H9 (cell line): ENCODE measurements around the gene LPGAT1. TPM values are rescaled to one million over a fixed set of nuclear protein-coding genes. Genes with fewer than 3 reads are reported as not detected.

Experiments
- DNase-seq: peaks from one replicate; pipeline ENCODE4 v3.0.0-alpha.2; 2017
- H2AFZ ChIP-seq: one replicate; pipeline ENCODE4 v1.6.1; 2013; ENCODE audit warnings: mild to moderate bottlenecking, low read length, control low read depth, moderate library complexity
- H2AK5ac ChIP-seq: 2 replicates; pipeline ENCODE4 v1.6.1; 2013; ENCODE audit warnings: low read length, control low read depth, mixed read lengths; ENCODE audit not compliant: insufficient read length
- H2BK120ac ChIP-seq: one replicate; pipeline ENCODE4 v1.6.1; 2013; ENCODE audit warnings: low read depth, mild to moderate bottlenecking, low read length, control low read depth, inconsistent platforms; ENCODE audit not compliant: poor library complexity, severe bottlenecking
- H2BK12ac ChIP-seq: 2 replicates; pipeline ENCODE4 v1.6.1; 2013; ENCODE audit warnings: low read length, control low read depth, mixed read lengths, low read depth; ENCODE audit not compliant: insufficient read length
- H2BK15ac ChIP-seq: 2 replicates; pipeline ENCODE4 v1.6.1; 2013; ENCODE audit warnings: low read depth, low read length, control low read depth
- H2BK20ac ChIP-seq: one replicate; pipeline ENCODE4 v1.6.1; 2013; ENCODE audit warnings: low read depth, mild to moderate bottlenecking, low read length, control low read depth, inconsistent platforms; ENCODE audit not compliant: poor library complexity, severe bottlenecking
- H2BK5ac ChIP-seq: 2 replicates; pipeline ENCODE4 v1.6.1; 2013; ENCODE audit warnings: low read length, control low read depth, mixed read lengths; ENCODE audit not compliant: insufficient read length
- H3K14ac ChIP-seq: 2 replicates; pipeline ENCODE4 v1.6.1; 2013; ENCODE audit warnings: low read length, control low read depth; ENCODE audit not compliant: insufficient read depth
- H3K18ac ChIP-seq: 2 replicates; pipeline ENCODE4 v1.6.1; 2013; ENCODE audit warnings: low read depth, mild to moderate bottlenecking, mixed read lengths, low read length, control low read depth; ENCODE audit not compliant: insufficient read length
- H3K23ac ChIP-seq: 2 replicates; pipeline ENCODE4 v1.6.1; 2013; ENCODE audit warnings: low read length, control low read depth, mixed read lengths, low read depth; ENCODE audit not compliant: insufficient read length
- H3K23me2 ChIP-seq: 2 replicates; pipeline ENCODE4 v1.6.1; 2013; ENCODE audit warnings: low read depth, mild to moderate bottlenecking, mixed read lengths, low read length, control low read depth; ENCODE audit not compliant: insufficient read length, poor library complexity, severe bottlenecking
- H3K27ac ChIP-seq: 2 replicates; pipeline ENCODE4 v1.5.1; 2013; ENCODE audit warnings: low read length, control low read depth, mixed read lengths, low read depth; ENCODE audit not compliant: insufficient read length
- H3K27me3 ChIP-seq: 2 replicates; pipeline ENCODE4 v1.6.1; 2013; ENCODE audit warnings: low read length, control low read depth, inconsistent platforms; ENCODE audit not compliant: insufficient read depth
- H3K4ac ChIP-seq: 2 replicates; pipeline ENCODE4 v1.6.1; 2013; ENCODE audit warnings: low read depth, mild to moderate bottlenecking, control low read depth, inconsistent platforms, low read length, moderate library complexity
- H3K4me1 ChIP-seq: 2 replicates; pipeline ENCODE4 v1.6.1; 2013; ENCODE audit warnings: low read length, control low read depth, inconsistent platforms; ENCODE audit not compliant: insufficient read depth
- H3K4me2 ChIP-seq: 2 replicates; pipeline ENCODE4 v1.6.1; 2013; ENCODE audit warnings: low read length, control low read depth, mixed read lengths; ENCODE audit not compliant: insufficient read length, insufficient read depth
- H3K56ac ChIP-seq: 2 replicates; pipeline ENCODE4 v1.6.1; 2013; ENCODE audit warnings: low read depth, mild to moderate bottlenecking, mixed read lengths, low read length, control low read depth; ENCODE audit not compliant: insufficient read length
- H3K79me1 ChIP-seq: 2 replicates; pipeline ENCODE4 v1.6.1; 2013; ENCODE audit warnings: low read depth, mild to moderate bottlenecking, moderate library complexity, low read length, control low read depth, inconsistent platforms; ENCODE audit not compliant: insufficient read depth, poor library complexity, severe bottlenecking
- H3K79me2 ChIP-seq: 2 replicates; pipeline ENCODE4 v1.6.1; 2013; ENCODE audit warnings: low read length, control low read depth, inconsistent platforms; ENCODE audit not compliant: insufficient read depth
- H3K9ac ChIP-seq: 2 replicates; pipeline ENCODE4 v1.6.1; 2013; ENCODE audit warnings: low read length, control low read depth, mixed read lengths; ENCODE audit not compliant: insufficient read length; ENCODE audit errors: extremely low read depth
- H3K9me3 ChIP-seq: one replicate; pipeline ENCODE4 v1.6.1; 2013; ENCODE audit warnings: low read depth, low read length, inconsistent platforms; ENCODE audit not compliant: control insufficient read depth
- H3T11ph ChIP-seq: one replicate; pipeline ENCODE4 v1.6.1; 2013; ENCODE audit warnings: mild to moderate bottlenecking, low read length, control low read depth, inconsistent platforms
- H4K20me1 ChIP-seq: one replicate; pipeline ENCODE4 v1.6.1; 2013; ENCODE audit not compliant: control insufficient read depth, insufficient read length, insufficient read depth
- H4K5ac ChIP-seq: 2 replicates; pipeline ENCODE4 v1.6.1; 2013; ENCODE audit warnings: low read depth, mild to moderate bottlenecking, mixed read lengths, low read length, control low read depth; ENCODE audit not compliant: insufficient read length
- H4K8ac ChIP-seq: replicated peaks from 2 replicates; pipeline ENCODE4 v1.6.1; 2013; ENCODE audit warnings: low read length, control low read depth, mixed read lengths, low read depth; ENCODE audit not compliant: insufficient read length
- H4K91ac ChIP-seq: 2 replicates; pipeline ENCODE4 v1.6.1; 2013; ENCODE audit warnings: low read depth, mild to moderate bottlenecking, moderate library complexity, mixed read lengths, low read length, control low read depth; ENCODE audit not compliant: insufficient read length
- H3K27ac Mint-ChIP-seq, 3 experiments: 2 replicates in 2 of 3; 3 replicates in 1 of 3; pipeline ENCODE4 v1.8.0; 2020 to 2021; ENCODE audit warnings: mixed read lengths in 3 of 3, mild to moderate bottlenecking in 1 of 3, moderate library complexity in 1 of 3
- H3K27me3 Mint-ChIP-seq: 2 replicates; pipeline ENCODE4 v1.8.0; 2021; ENCODE audit warnings: low read depth, mild to moderate bottlenecking, moderate library complexity, mixed read lengths
- H3K36me3 Mint-ChIP-seq, 3 experiments: 2 replicates in 2 of 3; 3 replicates in 1 of 3; pipeline ENCODE4 v1.8.0; 2020 to 2021; ENCODE audit warnings: low read depth in 3 of 3, mixed read lengths in 3 of 3; ENCODE audit not compliant: insufficient read depth in 1 of 3
- H3K4me1 Mint-ChIP-seq, 2 experiments: 2 replicates each; pipeline ENCODE4 v1.8.0; 2020; ENCODE audit warnings: mixed read lengths in 2 of 2
- H3K4me3 Mint-ChIP-seq, 2 experiments: 2 replicates in 1 of 2; 3 replicates in 1 of 2; pipeline ENCODE4 v1.8.0; 2020 to 2021; ENCODE audit warnings: mild to moderate bottlenecking in 2 of 2, mixed read lengths in 2 of 2, moderate library complexity in 1 of 2
- H3K9me3 Mint-ChIP-seq, 2 experiments: 2 replicates in 1 of 2; 3 replicates in 1 of 2; pipeline ENCODE4 v1.8.0; 2020; ENCODE audit warnings: mild to moderate bottlenecking in 2 of 2, mixed read lengths in 2 of 2, moderate library complexity in 1 of 2
- WGBS: extraction: QIAGEN DNeasy Blood & Tissue Kit; methylation state at CpG from one replicate; pipeline ENCODE4 v1.1.7; 2013; ENCODE audit warnings: missing lambda C conversion rate, low lambda C conversion rate, mixed read lengths; ENCODE audit not compliant: insufficient read length; ENCODE audit errors: extremely low coverage; 5-methylcytosine and 5-hydroxymethylcytosine counted together
- total RNA-seq: library from RNA; stranded (reverse); gene quantifications from 2 replicates; pipeline ENCODE4 v1.2.1, GENCODE V29; 2021
- TF ChIP-seq, protein P1 (sequence below): fragments of 200-600 bp; sonication (generic); conservative IDR thresholded peaks from 3 replicates; pipeline ENCODE4 v1.8.0; 2021; ENCODE audit warnings: antibody characterized with exemption, mild to moderate bottlenecking

The LPGAT1 gene
- total RNA-seq, 1 experiment from 2014 or later = 12.2 TPM

DNA sequence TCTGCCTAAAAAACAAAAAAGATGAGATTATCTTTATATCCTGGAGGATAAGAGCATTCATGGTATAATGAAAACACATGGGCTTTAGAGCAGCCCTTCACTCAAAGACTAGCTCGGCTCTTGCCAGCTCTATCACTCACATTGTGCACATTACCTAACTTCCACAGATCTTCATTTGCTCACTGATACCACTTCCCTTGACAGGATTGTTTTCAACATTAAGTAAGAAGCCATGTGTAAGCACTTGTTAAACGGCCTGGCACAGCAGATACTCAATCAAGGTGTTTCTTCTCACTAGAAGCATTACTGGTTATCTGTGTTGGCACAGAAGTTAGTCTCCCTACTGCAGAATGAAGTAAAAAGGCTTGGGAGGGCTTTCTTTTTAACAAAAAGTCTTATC lies 18.7 kb downstream of the LPGAT1 start:
- no peak overlapping the region for H2BK120ac ChIP-seq
- no peaks in the 10 kb centered on the region for H3K79me1 ChIP-seq
- no peak overlapping the region for H3K4ac ChIP-seq
- no peak overlapping the region for H3K14ac ChIP-seq
- WGBS = no CpG with 5 or more reads among the region's 2 CpGs
- TF ChIP-seq, protein P1, sequence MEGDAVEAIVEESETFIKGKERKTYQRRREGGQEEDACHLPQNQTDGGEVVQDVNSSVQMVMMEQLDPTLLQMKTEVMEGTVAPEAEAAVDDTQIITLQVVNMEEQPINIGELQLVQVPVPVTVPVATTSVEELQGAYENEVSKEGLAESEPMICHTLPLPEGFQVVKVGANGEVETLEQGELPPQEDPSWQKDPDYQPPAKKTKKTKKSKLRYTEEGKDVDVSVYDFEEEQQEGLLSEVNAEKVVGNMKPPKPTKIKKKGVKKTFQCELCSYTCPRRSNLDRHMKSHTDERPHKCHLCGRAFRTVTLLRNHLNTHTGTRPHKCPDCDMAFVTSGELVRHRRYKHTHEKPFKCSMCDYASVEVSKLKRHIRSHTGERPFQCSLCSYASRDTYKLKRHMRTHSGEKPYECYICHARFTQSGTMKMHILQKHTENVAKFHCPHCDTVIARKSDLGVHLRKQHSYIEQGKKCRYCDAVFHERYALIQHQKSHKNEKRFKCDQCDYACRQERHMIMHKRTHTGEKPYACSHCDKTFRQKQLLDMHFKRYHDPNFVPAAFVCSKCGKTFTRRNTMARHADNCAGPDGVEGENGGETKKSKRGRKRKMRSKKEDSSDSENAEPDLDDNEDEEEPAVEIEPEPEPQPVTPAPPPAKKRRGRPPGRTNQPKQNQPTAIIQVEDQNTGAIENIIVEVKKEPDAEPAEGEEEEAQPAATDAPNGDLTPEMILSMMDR = no peak
- H2BK12ac ChIP-seq = no peak overlapping the region
- Mint-ChIP-seq H3K36me3 (peaks cover 12 to 24% (median 16%) of the 10 kb centered on the region in 3 experiments), H3K9me3 (peaks cover 0 to 4% of the 10 kb centered on the region in 2 experiments; a peak in 2 of 5 replicates), H3K27ac (no peak overlapping the region), H3K27me3 (no peaks in the 10 kb centered on the region), H3K4me1 (no peaks in the 10 kb centered on the region), H3K4me3 (no peak overlapping the region)
- H2AFZ ChIP-seq = no peak overlapping the region
- H3K4me1 ChIP-seq = no peaks in the 10 kb centered on the region
- no peak overlapping the region for H3K56ac ChIP-seq
- no peak overlapping the region for H2BK5ac ChIP-seq
- H4K8ac ChIP-seq = no peak overlapping the region
- H3T11ph ChIP-seq = no peak overlapping the region
- no peaks in the 10 kb centered on the region for H3K9me3 ChIP-seq
- DNase-seq = no peak
- H3K23ac ChIP-seq = no peak overlapping the region
- H3K4me2 ChIP-seq = no peak overlapping the region
- H4K91ac ChIP-seq = no peak overlapping the region
- no peak overlapping the region for H3K27ac ChIP-seq
- no peaks in the 10 kb centered on the region for H3K23me2 ChIP-seq
- no peak overlapping the region for H4K5ac ChIP-seq
- H2BK15ac ChIP-seq = no peak overlapping the region
- H3K18ac ChIP-seq = no peak overlapping the region
- no peak overlapping the region for H2AK5ac ChIP-seq
- no peak overlapping the region for H2BK20ac ChIP-seq
- no peaks in the 10 kb centered on the region for H3K79me2 ChIP-seq
- no peaks in the 10 kb centered on the region for H4K20me1 ChIP-seq
- no peaks in the 10 kb centered on the region for H3K27me3 ChIP-seq
- H3K9ac ChIP-seq = no peak overlapping the region
